DND-41 (cell line): ENCODE measurements around the gene NME7.

Experiments
- ATAC-seq: fragments of 200-7000 bp; cut with Tn5 transposase; 3 replicates; pipeline ENCODE4 v1.9.1; 2021; ENCODE audit warnings: low read depth; ENCODE audit not compliant: insufficient read depth
- DNase-seq: peaks from one replicate; pipeline ENCODE4 v3.0.0-alpha.2; 2020
- H2AFZ ChIP-seq: 2 replicates; pipeline ENCODE4 v1.6.0; 2012; ENCODE audit warnings: low read depth, low read length
- H3K27ac ChIP-seq: 2 replicates; pipeline ENCODE4 v1.5.1; 2012; ENCODE audit warnings: low read length, inconsistent platforms
- H3K27me3 ChIP-seq: fragments of 200-600 bp; sonication (generic); 2 replicates; pipeline ENCODE4 v1.6.0; 2012; ENCODE audit warnings: low read length, mild to moderate bottlenecking, inconsistent platforms; ENCODE audit not compliant: insufficient read depth, poor library complexity
- H3K36me3 ChIP-seq: 2 replicates; pipeline ENCODE4 v1.5.1; 2012; ENCODE audit warnings: low read length, inconsistent platforms; ENCODE audit not compliant: insufficient read depth
- H3K4me1 ChIP-seq: 2 replicates; pipeline ENCODE4 v1.5.1; 2012; ENCODE audit warnings: mild to moderate bottlenecking, low read length; ENCODE audit not compliant: insufficient read depth
- H3K4me2 ChIP-seq: 2 replicates; pipeline ENCODE4 v1.6.0; 2012; ENCODE audit warnings: mild to moderate bottlenecking, moderate library complexity, low read length, inconsistent platforms; ENCODE audit not compliant: insufficient read depth
- H3K4me3 ChIP-seq, 2 experiments: fragments of 200-600 bp in 1 of 2; shearing (Covaris generic) in 1 of 2; 2 replicates each; pipeline ENCODE4 v1.5.1; 2012 to 2016; ENCODE audit warnings: inconsistent platforms in 2 of 2, low read length in 2 of 2, mild to moderate bottlenecking in 2 of 2, low read depth in 1 of 2, moderate library complexity in 1 of 2
- H3K79me2 ChIP-seq: 2 replicates; pipeline ENCODE4 v1.6.0; 2012; ENCODE audit warnings: low read length, inconsistent platforms; ENCODE audit not compliant: insufficient read depth
- H3K9ac ChIP-seq: 2 replicates; pipeline ENCODE4 v1.6.0; 2012; ENCODE audit warnings: low read depth, mild to moderate bottlenecking, inconsistent platforms, low read length, moderate library complexity
- H3K9me3 ChIP-seq: 2 replicates; pipeline ENCODE4 v1.5.1; 2012; ENCODE audit warnings: low read length, moderate library complexity, mild to moderate bottlenecking, inconsistent platforms; ENCODE audit not compliant: insufficient read depth, severe bottlenecking
- H4K20me1 ChIP-seq: 2 replicates; pipeline ENCODE4 v1.6.0; 2012; ENCODE audit warnings: low read length; ENCODE audit not compliant: insufficient read depth
- CTCF ChIP-seq: IDR thresholded peaks from 2 replicates; pipeline ENCODE4 v1.5.1; 2012; ENCODE audit warnings: borderline replicate concordance, low read length, moderate library complexity, mild to moderate bottlenecking; ENCODE audit not compliant: poor library complexity, severe bottlenecking; ENCODE audit errors: extremely low read depth
- EZH2 ChIP-seq: IDR thresholded peaks from 3 replicates; pipeline ENCODE4 v1.6.1; 2012; ENCODE audit warnings: borderline replicate concordance, low read depth, mild to moderate bottlenecking, moderate library complexity, low read length, inconsistent platforms; ENCODE audit not compliant: severe bottlenecking

The NME7 gene

GRCh38 chr1:169312084-169312954 lies 55.3 kb downstream of the NME7 start:
- Histone ChIP-seq H3K9ac (no peak overlapping the region; the same call in 1 of the 2 replicates), H2AFZ (no peak overlapping the region), H3K36me3 (no peaks in the 10 kb centered on the region), H3K9me3 (no peaks in the 10 kb centered on the region), H3K4me3 (no peak overlapping the region), H3K4me1 (peaks cover 11% of the 10 kb centered on the region; the same call in 1 of the 2 replicates), H3K4me2 (no peak overlapping the region), H3K27me3 (no peaks in the 10 kb centered on the region), H3K27ac (no peak overlapping the region), H3K79me2 (no peaks in the 10 kb centered on the region), H4K20me1 (no peaks in the 10 kb centered on the region)
- DNase-seq: peak; percentile 55
- ATAC-seq: peak; percentile 95
- no peak for TF ChIP-seq CTCF
- no peak for TF ChIP-seq EZH2

- ATAC-seq (no peak), DNase-seq (no peak)
- Histone ChIP-seq H3K79me2 (no peaks in the 10 kb centered on the region), H3K9ac (no peak overlapping the region), H3K27ac (no peak overlapping the region), H3K4me1 (peaks cover 11% of the 10 kb centered on the region; the same call in 1 of the 2 replicates), H3K4me3 (no peak overlapping the region), H3K4me2 (no peak overlapping the region), H3K9me3 (no peaks in the 10 kb centered on the region), H4K20me1 (no peaks in the 10 kb centered on the region), H3K27me3 (no peaks in the 10 kb centered on the region), H2AFZ (no peak overlapping the region), H3K36me3 (no peaks in the 10 kb centered on the region)
- no peak for TF ChIP-seq CTCF
- no peak for TF ChIP-seq EZH2
Measured at GRCh38 chr1:169309178-169310166, 58.1 kb downstream of the NME7 start.

GRCh38 chr1:169308313-169309039 lies 59.1 kb downstream of the NME7 start:
- Histone ChIP-seq H3K27me3 (no peaks in the 10 kb centered on the region), H3K4me2 (no peak overlapping the region), H2AFZ (no peak overlapping the region), H3K9me3 (no peaks in the 10 kb centered on the region), H4K20me1 (no peaks in the 10 kb centered on the region), H3K4me3 (no peak overlapping the region), H3K9ac (no peak overlapping the region), H3K79me2 (no peaks in the 10 kb centered on the region), H3K36me3 (no peaks in the 10 kb centered on the region), H3K27ac (no peak overlapping the region), H3K4me1 (peaks cover 11% of the 10 kb centered on the region; the same call in 1 of the 2 replicates)
- ATAC-seq: no peak
- TF ChIP-seq EZH2: no peak
- TF ChIP-seq CTCF: no peak
- no peak for DNase-seq
